GM20431 (cell line): Measurements from ENCODE around the gene DGCR6.
"Not testable (repeated sequence)": the region's sequence is repeated elsewhere in the genome, so short reads cannot be mapped to it uniquely, and the experiment has no call there.

Experiments
- in situ Hi-C: fragments of 300-500 bp; cut with MseI, MboI; formaldehyde crosslinking; loops from one replicate; pipeline ENCODE4 v1.15.0; 2020; ENCODE audit warnings: low sequenced_read_pairs; ENCODE audit not compliant: unreplicated experiment

Gene DGCR6

GRCh38 chr22:18927573-18927972 lies 21.5 kb downstream of the DGCR6 start:
- in situ Hi-C loops = no loop called here

GRCh38 chr22:18929459-18929858 lies 23.3 kb downstream of the DGCR6 start:
- in situ Hi-C loops = no loop called here

- in situ Hi-C loops = no loop called here
These were observed 26.0 kb downstream of the DGCR6 start for GRCh38 chr22:18931905-18932652.

- in situ Hi-C loops = no loop called here
These were observed 27.8 kb downstream of the DGCR6 start for GRCh38 chr22:18933914-18934313.

GRCh38 chr22:18934688-18935087 lies 28.6 kb downstream of the DGCR6 start:
- in situ Hi-C loops = not testable (repeated sequence)

- in situ Hi-C loops = no loop called here
These were observed 29.9 kb downstream of the DGCR6 start, which contains the start of gene PRODH for GRCh38 chr22:18935889-18936529. Gene PRODH, minus strand, starts transcription at chr22:18936293. Its CDS starts 6 bp downstream, at chr22:18936287.

GRCh38 chr22:18938691-18939090 lies 32.6 kb downstream of the DGCR6 start:
- in situ Hi-C loops = not testable (repeated sequence)

GRCh38 chr22:18947105-18947504 lies 41.0 kb downstream of the DGCR6 start:
- in situ Hi-C loops = not testable (repeated sequence)

- in situ Hi-C loops = no loop called here
These were observed 41.8 kb downstream of the DGCR6 start for GRCh38 chr22:18947905-18948304.

GRCh38 chr22:18950141-18950540 lies 44.0 kb downstream of the DGCR6 start:
- in situ Hi-C loops = no loop called here

- in situ Hi-C loops = no loop called here
These were observed 45.9 kb downstream of the DGCR6 start for GRCh38 chr22:18952022-18952421.

GRCh38 chr22:18953128-18953527 lies 47.0 kb downstream of the DGCR6 start:
- in situ Hi-C loops = not testable (repeated sequence)

GRCh38 chr22:18954303-18954989 lies 48.3 kb downstream of the DGCR6 start:
- in situ Hi-C loops = not testable (repeated sequence)

GRCh38 chr22:18954990-18955571 lies 49.0 kb downstream of the DGCR6 start:
- in situ Hi-C loops = no loop called here

- in situ Hi-C loops = no loop called here
These were observed 49.6 kb downstream of the DGCR6 start for GRCh38 chr22:18955696-18956095.

GRCh38 chr22:18956121-18956895 lies 50.2 kb downstream of the DGCR6 start:
- in situ Hi-C loops = not testable (repeated sequence)

GRCh38 chr22:18956956-18957355 lies 50.8 kb downstream of the DGCR6 start:
- in situ Hi-C loops = not testable (repeated sequence)

- in situ Hi-C loops = not testable (repeated sequence)
These were observed 51.7 kb downstream of the DGCR6 start for GRCh38 chr22:18957621-18958320.

GRCh38 chr22:18958321-18958705 lies 52.2 kb downstream of the DGCR6 start:
- in situ Hi-C loops = not testable (repeated sequence)
